ENCODE results near the gene MCEMP1.

The MCEMP1 gene, protein sequence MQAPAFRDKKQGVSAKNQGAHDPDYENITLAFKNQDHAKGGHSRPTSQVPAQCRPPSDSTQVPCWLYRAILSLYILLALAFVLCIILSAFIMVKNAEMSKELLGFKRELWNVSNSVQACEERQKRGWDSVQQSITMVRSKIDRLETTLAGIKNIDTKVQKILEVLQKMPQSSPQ

DNA sequence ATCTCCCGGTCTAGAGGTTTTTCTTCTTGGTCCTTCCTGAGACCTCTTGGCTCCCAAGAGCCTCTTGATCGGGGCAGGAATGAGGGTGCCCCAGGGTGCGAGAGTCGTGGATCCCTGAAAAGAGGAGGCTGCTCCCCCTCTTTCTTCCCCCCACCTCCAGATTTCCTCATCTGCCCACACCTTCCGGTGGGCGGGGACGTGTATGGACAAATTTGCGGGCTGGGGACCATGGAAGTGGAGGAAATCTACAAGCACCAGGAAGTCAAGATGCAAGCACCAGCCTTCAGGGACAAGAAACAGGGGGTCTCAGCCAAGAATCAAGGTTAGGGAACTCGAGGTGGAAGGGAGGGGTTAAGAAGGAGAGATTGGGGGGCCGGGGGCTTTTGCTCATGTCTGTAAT lies at the start of gene MCEMP1:
TSS of gene MCEMP1 (plus strand) at position 237 of the 400 bp plus-strand sequence. CDS start at position 268, 31 bp downstream.
- DNase-seq = no peak

DNA sequence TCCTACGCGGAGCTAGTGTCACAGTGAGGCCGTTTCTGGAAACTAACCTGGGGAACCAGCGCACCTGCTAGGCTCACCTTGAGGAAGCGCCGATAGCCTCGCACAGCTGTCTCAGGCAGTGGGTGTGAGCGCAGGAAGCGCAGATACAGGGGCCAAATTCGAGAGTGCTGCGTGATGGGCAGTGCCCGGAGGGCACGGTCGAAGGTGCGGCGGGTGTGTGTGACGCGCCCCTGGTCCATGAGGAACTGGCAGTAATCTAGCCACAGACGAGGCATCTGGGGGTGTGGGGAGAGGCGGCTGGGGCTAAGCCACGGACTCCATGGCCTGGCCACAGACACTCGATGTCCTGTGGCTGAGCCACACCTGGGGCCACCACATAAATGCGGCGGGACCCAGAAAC lies 49.7 kb upstream of the MCEMP1 start:
- DNase-seq = no peak

DNA sequence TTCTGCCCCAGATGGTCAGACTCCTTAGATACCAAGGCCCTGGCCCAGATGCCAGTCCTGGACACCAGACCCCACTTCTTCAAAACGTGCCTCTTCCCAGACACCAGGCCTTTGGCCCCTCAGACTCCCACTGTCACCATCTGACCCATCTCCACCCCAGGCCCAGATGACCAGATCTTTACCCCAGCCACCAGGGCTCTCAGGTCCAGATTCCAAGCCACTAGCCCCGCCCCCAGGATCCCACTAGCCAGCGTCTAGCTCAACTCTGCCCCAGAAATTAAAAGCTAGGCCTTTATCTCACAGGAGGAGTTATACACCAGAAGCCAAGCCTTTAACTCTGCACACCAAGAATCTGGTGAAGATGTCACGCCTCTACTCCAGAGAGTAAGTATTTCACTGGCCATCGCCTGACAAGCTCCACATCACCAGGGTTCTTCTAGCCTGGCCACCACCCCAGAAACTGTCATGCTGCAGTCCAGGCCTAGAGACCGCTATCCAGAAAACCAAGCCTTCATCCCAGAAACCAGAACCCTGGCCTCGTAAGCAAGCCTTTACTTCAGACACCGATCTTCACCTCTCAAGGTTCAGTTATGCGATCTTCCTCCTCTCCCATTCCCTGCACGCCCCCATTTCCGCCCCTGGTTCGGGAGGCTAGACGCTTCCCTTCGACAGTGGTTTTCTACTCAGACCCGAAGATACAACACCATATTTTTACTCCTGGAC lies 48.1 kb upstream of the MCEMP1 start:
- no peak for DNase-seq

DNA sequence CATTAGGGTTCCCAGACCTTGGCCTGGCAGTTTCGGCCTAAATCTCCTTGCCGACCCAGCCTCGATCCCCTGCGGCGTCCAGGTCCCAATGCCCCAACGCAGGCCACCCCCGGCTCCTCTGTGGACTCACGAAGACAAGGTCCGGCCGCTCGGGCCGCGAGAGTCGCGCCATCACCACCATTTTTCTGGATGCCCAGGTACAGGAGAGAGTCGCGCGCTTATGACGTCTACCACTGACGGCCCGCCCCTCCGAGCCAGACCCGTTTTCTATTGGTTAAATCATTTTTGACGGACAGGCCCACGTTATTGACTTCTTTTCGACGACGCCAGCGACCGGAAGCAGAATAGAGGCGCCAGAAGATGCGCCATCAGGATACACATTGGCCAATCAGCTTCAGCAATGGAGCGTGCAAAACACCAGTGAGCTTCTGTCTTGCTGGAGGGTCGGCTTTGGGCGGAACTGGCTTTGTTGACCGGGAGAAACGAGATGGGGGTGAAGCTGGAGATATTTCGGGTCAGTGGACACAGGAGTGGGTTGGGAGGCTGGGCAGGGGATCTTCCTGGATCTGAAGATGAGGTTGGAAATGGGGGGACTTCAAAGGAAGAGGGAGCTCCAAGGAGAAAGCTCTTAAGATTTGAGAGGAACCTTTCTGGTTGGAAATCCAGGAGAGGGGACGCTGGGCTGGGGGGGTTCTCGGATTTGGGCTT lies 47.4 kb upstream of the MCEMP1 start, which contains the start of the genes PET100 and XAB2:
TSS of gene PET100 (plus strand) at position 447 of the 708 bp plus-strand sequence. CDS start at position 488, 41 bp downstream.
TSS of gene XAB2 (minus strand) at position 199 of the 708 bp plus-strand sequence. CDS start at position 181, 18 bp downstream.
- DNase-seq = peak; percentile 91 to 93

DNA sequence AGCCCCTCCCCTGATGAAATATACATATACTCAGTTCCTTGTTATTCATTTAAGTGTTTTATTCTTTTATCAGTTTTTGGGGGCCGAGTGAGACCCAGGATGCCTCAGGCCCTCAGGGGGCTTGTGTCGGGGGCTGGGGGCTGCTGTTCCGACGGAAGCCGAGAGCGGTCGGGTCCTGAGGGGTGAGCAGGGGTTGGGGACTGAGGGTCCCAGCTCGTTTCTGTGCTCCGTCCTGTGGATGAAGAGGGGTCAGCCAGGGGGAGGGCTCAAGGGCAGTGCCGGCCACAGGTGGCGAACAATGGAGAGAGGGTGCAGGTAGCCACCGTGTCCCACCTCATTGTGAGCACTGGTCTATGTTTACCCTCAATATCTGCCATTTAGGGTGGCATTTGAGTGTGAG lies 45.3 kb upstream of the MCEMP1 start:
- no peak for DNase-seq

DNA sequence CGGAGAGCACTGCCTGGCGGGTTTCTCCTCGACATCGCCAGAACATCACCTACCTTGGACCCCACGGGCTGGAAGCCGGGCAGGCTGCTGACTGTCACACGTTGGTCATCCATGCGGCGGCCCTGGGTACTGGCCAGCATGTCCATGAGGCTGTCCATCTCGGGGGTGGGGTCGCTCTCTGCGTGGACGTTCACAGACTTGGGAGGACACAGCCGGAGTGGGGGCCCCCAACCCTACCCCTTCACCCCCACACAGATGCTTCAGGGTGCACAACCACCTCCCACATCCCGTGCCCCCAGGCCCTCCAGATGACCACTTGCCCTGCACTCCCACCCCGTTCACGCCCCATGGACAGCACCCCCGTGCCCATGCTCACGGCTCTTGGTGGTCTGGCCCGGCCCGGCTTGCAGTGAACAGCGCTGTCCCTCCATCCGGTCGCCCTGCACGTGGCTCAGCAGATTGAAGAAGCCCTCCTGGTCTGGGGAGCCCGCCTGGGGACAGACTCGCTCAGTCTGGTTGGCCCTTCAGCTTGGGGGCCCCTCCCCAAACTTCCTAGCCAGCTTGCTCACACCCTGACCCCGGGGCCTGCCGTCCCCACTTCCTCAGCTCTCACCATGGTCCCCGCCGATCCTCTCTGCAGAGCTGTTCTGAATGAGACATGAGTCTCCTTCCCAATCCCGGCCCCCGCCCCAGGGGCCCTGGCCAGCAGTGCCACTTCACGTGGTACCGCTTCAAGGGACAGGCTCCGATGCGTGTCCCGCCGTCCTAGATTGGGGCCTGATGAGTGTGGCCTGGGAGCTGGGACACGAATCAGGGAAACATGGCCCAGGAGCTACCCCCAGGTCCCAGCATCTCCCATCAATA lies 44.3 kb upstream of the MCEMP1 start:
- no peak for DNase-seq

DNA sequence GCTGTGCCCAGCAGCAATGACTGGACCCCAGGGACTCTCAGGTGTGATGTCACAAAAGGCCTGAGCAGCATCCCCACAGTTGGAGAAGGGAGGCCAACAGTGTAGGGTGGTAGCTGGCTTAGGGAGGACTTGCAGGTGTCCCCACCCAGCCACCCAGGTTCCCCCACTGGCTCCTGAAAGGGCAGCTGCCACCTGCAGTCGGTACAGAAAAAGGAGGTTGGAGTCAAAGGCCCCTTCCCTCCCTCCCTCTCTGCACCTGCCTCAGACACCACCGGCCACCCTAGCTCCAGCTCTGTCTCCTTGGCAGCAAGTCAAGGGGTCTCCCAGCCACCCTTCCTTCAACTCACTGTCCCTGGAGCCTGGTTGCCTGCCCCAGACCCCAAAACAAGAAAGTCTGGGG lies 43.2 kb upstream of the MCEMP1 start, which contains the start of gene PCP2:
TSS of gene PCP2 (minus strand) at position 22 of the 400 bp plus-strand sequence. CDS start 262 bp downstream, outside the sequence.
- DNase-seq = no peak

DNA sequence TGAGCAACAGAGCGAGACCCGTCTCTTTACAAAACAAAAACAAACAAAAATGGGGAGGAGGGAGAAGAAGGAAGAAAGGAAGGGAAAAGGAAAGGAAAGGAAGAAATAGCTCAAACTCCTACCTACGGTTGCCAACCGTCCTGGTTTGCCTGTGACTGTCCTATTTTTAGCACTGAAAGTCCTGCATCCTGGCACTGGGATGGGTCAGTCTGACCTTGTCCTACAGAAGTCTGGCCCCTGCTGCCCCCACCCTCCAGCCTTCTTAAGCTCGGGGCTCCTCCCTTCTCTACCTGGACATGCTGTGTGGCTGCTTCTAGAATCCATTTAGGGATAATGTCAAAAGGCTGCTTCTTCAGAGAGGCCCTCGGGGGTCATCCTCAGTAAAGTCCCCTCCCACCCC lies 41.2 kb upstream of the MCEMP1 start:
- DNase-seq = no peak

DNA sequence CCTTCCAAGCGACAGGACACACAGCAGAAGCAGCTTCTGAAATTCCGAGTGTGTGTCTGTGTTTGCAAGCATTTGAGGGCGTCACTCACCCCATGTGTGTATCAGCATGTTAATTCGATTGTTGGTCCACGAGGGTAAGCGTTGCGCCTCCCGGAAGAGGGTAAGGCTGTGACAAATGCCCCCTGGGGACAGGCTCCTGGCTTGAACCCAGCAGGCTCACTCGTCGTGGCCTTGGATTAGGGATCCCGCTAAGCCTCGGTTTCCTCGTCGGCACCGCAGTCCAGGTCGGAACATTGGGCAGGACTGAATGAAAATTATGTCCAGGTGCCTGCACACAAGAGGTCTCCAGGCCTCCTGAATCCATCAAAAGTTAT lies 40.6 kb upstream of the MCEMP1 start:
- no peak for DNase-seq

DNA sequence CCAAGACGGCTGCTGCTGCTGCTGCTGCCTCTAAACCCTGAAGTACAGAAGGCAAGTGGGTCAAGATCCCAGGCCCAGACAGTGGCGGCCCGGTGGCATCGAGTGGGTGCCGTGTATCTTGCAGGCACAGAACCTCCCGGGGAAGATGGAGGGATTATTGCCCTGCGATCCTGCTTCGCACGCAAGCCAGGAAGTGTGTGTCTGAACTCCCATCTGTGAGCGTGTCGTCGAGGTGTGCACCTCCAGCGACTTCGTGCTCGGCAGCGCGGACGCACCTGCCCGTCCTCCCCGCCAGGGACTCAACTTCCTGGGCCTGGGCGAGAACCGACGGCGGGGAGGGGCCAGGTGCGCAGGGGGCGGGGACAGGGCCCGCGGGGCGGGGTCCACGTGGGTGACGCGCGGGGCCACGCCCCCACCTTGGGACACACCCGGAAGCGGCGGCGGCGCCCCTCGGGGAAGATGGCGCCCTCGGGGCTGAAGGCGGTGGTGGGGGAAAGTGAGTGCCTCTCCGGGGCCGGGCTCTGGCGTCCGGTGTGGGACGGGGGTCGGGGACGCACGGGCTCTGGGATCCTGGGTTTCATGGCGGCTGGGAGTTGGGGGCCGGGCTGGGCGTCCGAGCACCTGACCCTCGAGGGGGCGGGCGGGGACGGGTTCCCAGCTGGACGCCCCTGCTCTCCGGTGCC lies 40.1 kb upstream of the MCEMP1 start, which contains the start of gene STXBP2:
TSS of gene STXBP2 (plus strand) at position 420 of the 683 bp plus-strand sequence. CDS start at position 460, 40 bp downstream.
- peak; percentile 87 to 96 for DNase-seq

DNA sequence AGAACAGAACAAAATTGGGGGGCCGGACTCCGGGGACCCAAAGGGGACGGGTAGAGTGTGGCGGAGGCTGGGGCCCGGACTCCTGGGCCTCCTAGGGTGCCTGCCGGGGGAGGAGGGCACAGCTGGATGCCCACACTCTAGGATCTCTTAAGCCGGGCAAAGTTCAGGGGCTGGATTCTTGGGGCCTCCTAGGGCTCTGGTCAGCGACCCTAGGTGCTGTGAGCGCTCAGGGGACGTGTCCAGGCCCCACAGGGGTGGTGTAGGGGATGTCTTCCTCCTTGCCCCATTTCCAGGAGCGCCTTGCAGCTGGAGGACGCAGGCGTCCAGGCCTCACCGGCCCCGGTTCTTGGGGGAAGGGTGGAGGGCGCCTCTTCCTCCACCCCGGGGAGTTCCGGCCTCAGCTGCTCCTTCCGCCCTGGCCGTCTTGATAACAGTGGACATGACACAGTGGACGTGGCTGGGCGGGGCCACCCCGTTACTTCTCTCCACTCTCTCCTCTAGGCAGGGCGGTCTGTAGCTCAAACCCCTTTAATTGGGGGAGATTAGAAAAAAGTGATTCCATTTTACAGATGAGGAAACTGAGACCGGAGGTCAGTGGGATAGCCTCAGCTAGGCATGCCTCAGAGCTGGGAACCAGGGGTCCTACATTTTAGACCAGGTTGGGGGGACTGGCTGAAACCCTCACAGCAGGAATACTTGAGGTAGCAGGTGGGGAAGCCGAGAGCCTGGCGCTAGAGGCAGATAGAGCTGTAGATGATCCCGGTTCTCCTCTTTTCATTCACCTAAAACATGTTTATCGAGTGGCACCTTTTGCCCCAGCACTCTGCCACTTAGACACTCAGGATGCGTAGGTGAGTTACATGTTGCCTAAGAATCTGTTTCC lies 39.3 kb upstream of the MCEMP1 start:
- DNase-seq = no peak

DNA sequence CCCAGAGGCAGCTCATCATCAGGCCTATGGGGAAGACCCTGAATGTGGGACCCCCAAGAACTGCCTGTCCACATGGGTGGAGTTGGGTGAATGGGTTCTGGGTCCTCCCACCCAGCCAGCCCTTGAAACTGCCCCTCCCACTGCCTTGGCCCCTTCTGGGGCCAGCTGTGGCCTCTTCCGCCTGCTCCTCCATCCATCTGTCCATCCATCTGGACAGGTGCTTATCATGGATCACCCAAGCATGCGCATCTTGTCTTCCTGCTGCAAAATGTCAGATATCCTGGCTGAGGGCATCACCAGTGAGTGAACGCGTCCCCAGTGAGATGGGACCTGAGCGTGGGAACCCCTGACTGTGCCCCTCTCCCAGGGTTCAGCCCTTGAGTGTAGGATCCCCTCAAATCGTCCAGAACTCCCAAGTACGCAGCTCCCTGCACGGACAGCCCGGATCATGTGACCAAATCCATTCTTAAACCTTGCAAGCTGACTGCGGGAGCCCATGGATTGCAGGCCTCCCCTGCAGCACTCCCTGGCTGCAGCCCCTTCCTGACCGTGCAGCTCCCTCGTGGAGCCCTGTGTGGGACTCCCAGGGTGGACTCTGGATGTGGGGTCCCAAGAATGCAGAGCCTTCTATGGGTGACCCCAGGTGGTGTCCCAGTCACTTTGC lies 38.0 kb upstream of the MCEMP1 start:
- DNase-seq = no peak

DNA sequence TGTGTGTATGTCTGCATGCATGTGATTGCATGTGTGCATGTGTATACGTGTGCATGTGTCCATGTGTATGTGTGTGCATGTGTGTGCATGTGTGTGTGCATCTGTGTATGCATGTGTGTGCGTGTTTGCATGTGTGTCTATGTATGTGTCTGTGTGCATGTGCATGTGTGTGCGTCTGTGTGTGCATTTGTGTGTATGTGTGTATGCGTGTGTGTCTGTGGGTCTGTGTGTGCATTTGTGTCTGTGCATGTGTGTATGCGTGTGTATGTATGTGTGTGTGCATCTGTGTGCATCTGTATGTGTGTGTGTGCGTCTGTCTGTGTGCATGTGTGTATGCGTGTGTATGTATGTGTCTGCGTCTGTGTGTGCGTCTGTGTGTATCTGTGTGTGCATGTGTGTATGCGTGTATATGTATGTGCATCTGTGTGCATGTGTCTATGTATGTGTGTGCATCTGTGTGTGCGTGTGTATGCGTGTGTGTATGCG lies 37.0 kb upstream of the MCEMP1 start:
- DNase-seq = no peak

DNA sequence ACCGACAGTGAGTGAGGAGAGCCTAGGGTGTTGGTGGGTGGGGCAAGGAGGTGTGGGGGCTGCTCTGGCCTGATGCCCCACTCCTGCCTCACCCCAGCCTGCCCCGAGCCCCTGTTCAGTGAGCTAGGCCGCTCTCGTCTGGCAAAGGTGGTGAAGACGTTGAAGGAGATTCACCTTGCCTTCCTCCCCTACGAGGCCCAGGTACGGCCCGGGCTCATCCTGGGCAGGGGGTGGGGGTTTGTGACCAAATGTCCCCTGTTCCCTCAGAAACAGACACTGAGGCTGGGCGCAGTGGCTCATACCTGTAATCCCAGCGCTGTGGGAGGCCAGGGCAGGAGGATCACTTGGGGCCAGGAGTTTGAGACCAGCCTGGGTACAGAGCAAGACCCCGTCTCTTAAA lies 36.1 kb upstream of the MCEMP1 start:
- no peak for DNase-seq

DNA sequence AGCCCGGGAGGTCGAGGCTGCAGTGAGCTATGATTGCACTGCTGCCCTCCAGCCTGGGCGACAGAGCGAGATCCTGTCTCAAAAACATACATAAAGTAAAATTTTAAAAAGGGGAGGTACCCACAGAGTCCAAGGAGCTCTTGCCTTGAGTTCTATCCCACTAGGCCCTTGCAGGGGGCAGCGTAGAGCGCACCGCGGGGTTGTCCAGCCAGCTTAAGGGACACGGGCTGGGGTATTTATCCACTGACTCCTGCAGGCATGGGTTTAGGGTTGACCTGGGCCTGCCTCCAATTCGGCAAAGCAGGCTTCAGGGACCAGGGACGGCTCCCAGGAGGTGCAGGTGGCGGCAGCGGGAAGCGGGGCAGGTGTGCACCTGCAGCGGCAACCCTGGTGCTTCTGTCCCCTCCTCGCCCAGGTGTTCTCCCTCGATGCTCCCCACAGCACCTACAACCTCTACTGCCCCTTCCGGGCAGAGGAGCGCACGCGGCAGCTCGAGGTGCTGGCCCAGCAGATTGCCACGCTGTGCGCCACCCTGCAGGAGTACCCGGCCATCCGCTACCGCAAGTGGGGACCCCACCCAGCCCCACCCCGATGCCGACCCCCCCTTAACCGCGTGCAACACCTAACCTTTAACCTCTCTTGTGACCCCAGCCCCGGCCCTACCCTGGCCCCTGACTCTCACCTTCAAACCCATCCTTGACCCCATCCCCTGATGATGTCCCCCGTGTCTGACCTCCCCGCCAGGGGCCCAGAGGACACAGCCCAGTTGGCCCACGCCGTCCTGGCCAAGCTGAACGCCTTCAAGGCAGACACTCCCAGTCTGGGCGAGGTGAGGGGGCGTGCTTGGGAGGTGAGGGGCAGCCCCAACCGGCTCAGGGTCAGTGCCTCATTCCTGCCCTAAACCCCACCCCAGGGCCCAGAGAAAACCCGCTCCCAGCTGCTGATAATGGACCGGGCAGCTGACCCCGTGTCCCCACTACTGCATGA lies 35.3 kb upstream of the MCEMP1 start:
- no peak for DNase-seq

DNA sequence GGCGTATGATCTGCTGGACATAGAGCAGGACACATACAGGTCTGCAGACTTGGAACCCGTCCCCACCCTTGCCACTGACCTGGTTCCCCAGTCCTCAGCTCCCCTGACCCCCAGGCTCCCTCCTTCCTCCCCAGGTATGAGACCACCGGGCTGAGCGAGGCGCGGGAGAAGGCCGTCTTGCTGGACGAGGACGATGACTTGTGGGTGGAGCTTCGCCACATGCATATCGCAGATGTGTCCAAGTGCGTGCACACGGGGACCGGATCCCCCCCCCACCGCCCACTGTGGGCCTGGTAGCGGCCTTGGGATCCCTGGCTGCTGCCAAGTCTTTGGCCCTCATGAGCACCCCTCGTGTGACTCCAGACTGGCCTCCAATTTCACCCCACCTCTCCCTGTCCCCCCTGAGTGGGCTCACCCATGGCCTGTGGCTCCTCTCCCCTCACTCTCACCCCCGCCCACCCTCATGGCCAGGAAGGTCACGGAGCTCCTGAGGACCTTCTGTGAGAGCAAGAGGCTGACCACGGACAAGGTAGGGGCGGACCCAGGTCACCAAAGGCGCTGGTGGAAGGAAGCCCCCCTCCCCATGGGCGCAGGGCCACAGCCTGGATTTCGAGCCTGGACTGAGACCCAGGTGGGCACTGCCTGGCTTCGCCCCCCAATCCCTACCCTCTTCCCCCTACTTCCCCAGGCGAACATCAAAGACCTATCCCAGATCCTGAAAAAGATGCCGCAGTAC lies 34.4 kb upstream of the MCEMP1 start:
- no peak for DNase-seq

DNA sequence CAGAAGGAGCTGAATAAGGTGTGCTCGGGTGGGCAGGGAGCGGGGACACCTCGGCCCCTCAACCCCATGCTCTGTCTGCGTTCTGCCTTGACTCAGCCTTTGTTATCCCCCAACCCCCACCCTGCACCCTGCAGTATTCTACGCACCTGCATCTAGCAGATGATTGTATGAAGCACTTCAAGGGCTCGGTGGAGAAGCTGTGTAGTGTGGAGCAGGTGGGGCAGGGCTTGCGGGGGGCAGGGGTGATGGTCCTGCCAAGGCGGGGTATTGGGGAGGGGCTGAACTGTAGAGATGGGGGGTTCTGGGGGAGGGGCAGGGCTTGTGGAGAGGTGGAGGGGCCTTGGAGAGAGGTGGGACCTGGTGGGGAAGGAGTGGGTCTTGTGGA lies 33.9 kb upstream of the MCEMP1 start:
- no peak for DNase-seq

Measured in stimulated activated CD4-positive, alpha-beta T cell treated with anti-CD3 and anti-CD28 coated beads, Interleukin-2, amount 100 ng/mL, for 48 hours (primary cell).